IMR-90 (cell line): ENCODE measurements around the gene CABCOCO1. TPM values are rescaled to one million over a fixed set of nuclear protein-coding genes. Genes with fewer than 3 reads are reported as not detected.

Experiments
- ATAC-seq: fragments of 200-7000 bp; cut with Tn5 transposase; 2 replicates; pipeline ENCODE4 v1.9.1; 2020; ENCODE audit warnings: low read depth, mild to moderate bottlenecking, moderate library complexity
- BruUV-seq: library from RNA; stranded (reverse); fragments of 400-500 nt; replicated peaks from 2 replicates; lab custom pipeline; 2021; lab: Mats Ljungman, UMichigan
- CTCF ChIA-PET: fragments of 300-600 bp; formaldehyde crosslinking; extraction: SDS; loops from one replicate; lab custom pipeline; 2021; ENCODE audit warnings: antibody characterized with exemption; lab: Yijun Ruan, JAX
- POLR2A ChIA-PET: fragments of 300-600 bp; sonication (Branson Sonifier 250); formaldehyde crosslinking; loops from one replicate; lab custom pipeline; 2022; ENCODE audit warnings: antibody characterized with exemption; ENCODE audit not compliant: unreplicated experiment; lab: Charles Lee
- DNase-seq: peaks from one replicate; pipeline ENCODE4 v3.0.0; 2013
- H2AFZ ChIP-seq: replicated peaks from 2 replicates; pipeline ENCODE3; 2013; ENCODE audit warnings: low read length, mild to moderate bottlenecking; ENCODE audit not compliant: poor library complexity
- H2AK5ac ChIP-seq: 2 replicates; pipeline ENCODE4 v1.6.1; 2013; ENCODE audit warnings: low read depth, low read length, inconsistent platforms
- H2AK9ac ChIP-seq: replicated peaks from 2 replicates; pipeline ENCODE3; 2013; ENCODE audit warnings: mild to moderate bottlenecking, low read depth, low read length, moderate library complexity; ENCODE audit not compliant: poor library complexity
- H2BK120ac ChIP-seq: 2 replicates; pipeline ENCODE4 v1.6.1; 2013; ENCODE audit warnings: low read depth, low read length, inconsistent platforms
- H2BK15ac ChIP-seq: 3 replicates; pipeline ENCODE4 v1.6.1; 2013; ENCODE audit warnings: low read depth, low read length, inconsistent platforms
- H2BK20ac ChIP-seq: 2 replicates; pipeline ENCODE4 v1.6.1; 2013; ENCODE audit warnings: low read depth, mild to moderate bottlenecking, inconsistent platforms, low read length, moderate library complexity
- H2BK5ac ChIP-seq: 2 replicates; pipeline ENCODE4 v1.6.1; 2013; ENCODE audit warnings: mild to moderate bottlenecking, low read depth, low read length, inconsistent platforms; ENCODE audit not compliant: poor library complexity, severe bottlenecking
- H3K14ac ChIP-seq: replicated peaks from 2 replicates; pipeline ENCODE4 v1.6.1; 2013; ENCODE audit warnings: low read depth, low read length, inconsistent platforms
- H3K18ac ChIP-seq: 2 replicates; pipeline ENCODE4 v1.6.1; 2013; ENCODE audit warnings: low read depth, low read length, control low read depth
- H3K23ac ChIP-seq: 2 replicates; pipeline ENCODE4 v1.6.1; 2013; ENCODE audit warnings: low read depth, low read length, inconsistent platforms
- H3K27ac ChIP-seq: 2 replicates; pipeline ENCODE4 v1.5.1; 2013; ENCODE audit warnings: mild to moderate bottlenecking, control low read depth, low read length; ENCODE audit not compliant: insufficient read depth
- H3K27me3 ChIP-seq: 2 replicates; pipeline ENCODE4 v1.6.1; 2013; ENCODE audit warnings: low read length; ENCODE audit not compliant: control insufficient read depth, insufficient read depth
- H3K36me3 ChIP-seq: 2 replicates; pipeline ENCODE4 v1.6.1; 2013; ENCODE audit warnings: low read length, mixed read lengths; ENCODE audit not compliant: control insufficient read depth, insufficient read depth
- H3K4ac ChIP-seq: 2 replicates; pipeline ENCODE4 v1.6.1; 2013; ENCODE audit warnings: low read depth, low read length, inconsistent platforms
- H3K4me1 ChIP-seq: 2 replicates; pipeline ENCODE4 v1.6.1; 2013; ENCODE audit warnings: low read length, mixed read lengths; ENCODE audit not compliant: control insufficient read depth, insufficient read depth
- H3K4me2 ChIP-seq: 2 replicates; pipeline ENCODE4 v1.6.1; 2013; ENCODE audit warnings: low read depth, mild to moderate bottlenecking, control low read depth, low read length, moderate library complexity
- H3K4me3 ChIP-seq: 2 replicates; pipeline ENCODE4 v1.5.1; 2013; ENCODE audit warnings: low read depth, mild to moderate bottlenecking, control low read depth, low read length, moderate library complexity; ENCODE audit not compliant: insufficient read depth
- H3K56ac ChIP-seq: 2 replicates; pipeline ENCODE4 v1.6.1; 2013; ENCODE audit warnings: low read length, inconsistent platforms; ENCODE audit not compliant: insufficient read depth; ENCODE audit errors: extremely low read depth
- H3K79me1 ChIP-seq, 2 experiments: 2 replicates each; pipeline ENCODE4 v1.6.1; 2013; ENCODE audit warnings: low read length in 2 of 2, inconsistent platforms in 1 of 2, low read depth in 1 of 2
- H3K9ac ChIP-seq: 2 replicates; pipeline ENCODE4 v1.6.1; 2013; ENCODE audit warnings: low read depth, low read length, control low read depth
- H3K9me1 ChIP-seq: 2 replicates; pipeline ENCODE4 v1.6.1; 2013; ENCODE audit warnings: low read length, inconsistent platforms; ENCODE audit not compliant: insufficient read depth
- H3K9me3 ChIP-seq: 2 replicates; pipeline ENCODE4 v1.6.1; 2013; ENCODE audit warnings: low read length; ENCODE audit not compliant: control insufficient read depth, insufficient read depth
- H4K20me1 ChIP-seq: 2 replicates; pipeline ENCODE4 v1.6.1; 2013; ENCODE audit warnings: low read length, inconsistent platforms; ENCODE audit not compliant: insufficient read depth
- H4K5ac ChIP-seq: 2 replicates; pipeline ENCODE4 v1.6.1; 2013; ENCODE audit warnings: mild to moderate bottlenecking, low read depth, low read length, control low read depth
- H4K8ac ChIP-seq, 2 experiments: 2 replicates each; pipeline ENCODE4 v1.6.1; 2013; ENCODE audit warnings: low read depth in 2 of 2, low read length in 2 of 2, control low read depth in 1 of 2, inconsistent platforms in 1 of 2
- H4K91ac ChIP-seq: 2 replicates; pipeline ENCODE4 v1.6.1; 2013; ENCODE audit warnings: low read depth, low read length, inconsistent platforms; ENCODE audit not compliant: insufficient read depth
- BHLHE40 ChIP-seq: fragments of 150-350 bp; IDR thresholded peaks from 2 replicates; pipeline ENCODE4 v1.6.1; 2016; ENCODE audit warnings: mild to moderate bottlenecking, low read depth, low read length
- CTCF ChIP-seq: conservative IDR thresholded peaks from 2 replicates; pipeline ENCODE4 v1.5.1; 2012; ENCODE audit warnings: mild to moderate bottlenecking, low read depth, low read length, improper control_type of control experiment
- MAFK ChIP-seq: IDR thresholded peaks from 2 replicates; pipeline ENCODE4 v1.6.1; 2012; ENCODE audit warnings: low read depth, low read length, improper control_type of control experiment
- MAZ ChIP-seq: IDR thresholded peaks from 2 replicates; pipeline ENCODE4 v1.6.1; 2012; ENCODE audit warnings: low read depth, mild to moderate bottlenecking, low read length, improper control_type of control experiment, moderate library complexity, borderline replicate concordance
- MXI1 ChIP-seq: IDR thresholded peaks from 2 replicates; pipeline ENCODE4 v1.6.1; 2012; ENCODE audit warnings: low read depth, mild to moderate bottlenecking, low read length, moderate library complexity, borderline replicate concordance
- NFE2L2 ChIP-seq: fragments of 150-350 bp; IDR thresholded peaks from 2 replicates; pipeline ENCODE4 v1.6.1; 2016; ENCODE audit warnings: low read depth, mild to moderate bottlenecking, low read length
- POLR2A ChIP-seq: IDR thresholded peaks from 2 replicates; pipeline ENCODE4 v1.6.1; 2012; ENCODE audit warnings: mild to moderate bottlenecking, low read depth, low read length
- RAD21 ChIP-seq: IDR thresholded peaks from 2 replicates; pipeline ENCODE4 v1.6.1; 2012; ENCODE audit warnings: low read length, improper control_type of control experiment
- RCOR1 ChIP-seq: IDR thresholded peaks from 2 replicates; pipeline ENCODE4 v1.6.1; 2012; ENCODE audit warnings: mild to moderate bottlenecking, low read length, improper control_type of control experiment; ENCODE audit not compliant: insufficient replicate concordance
- RFX5 ChIP-seq: IDR thresholded peaks from 2 replicates; pipeline ENCODE4 v1.8.0; 2012; ENCODE audit warnings: low read depth, mild to moderate bottlenecking, low read length, moderate library complexity
- SMC3 ChIP-seq: fragments of 150-350 bp; IDR thresholded peaks from 2 replicates; pipeline ENCODE4 v1.6.1; 2016; ENCODE audit warnings: low read depth, mild to moderate bottlenecking, antibody characterized with exemption, low read length, moderate library complexity
- USF2 ChIP-seq: fragments of 150-350 bp; IDR thresholded peaks from 2 replicates; pipeline ENCODE4 v1.6.1; 2017; ENCODE audit warnings: mild to moderate bottlenecking, antibody characterized with exemption, low read length, low read depth
- WGBS, 2 experiments: methylation state at CpG; one replicate each; pipeline versions ENCODE4 v1.1.5 to v1.1.7; 2013; ENCODE audit warnings: missing lambda C conversion rate in 2 of 2; ENCODE audit not compliant: insufficient read length in 1 of 2; ENCODE audit errors: extremely low coverage in 2 of 2; 5-methylcytosine and 5-hydroxymethylcytosine counted together
- dilution Hi-C: fragments of 300-500 bp; cut with HindIII; formaldehyde crosslinking; loops from one replicate; pipeline ENCODE4 v1.14.3; 2018; ENCODE audit warnings: low sequenced_read_pairs; ENCODE audit not compliant: unreplicated experiment
- in situ Hi-C: fragments of 300-500 bp; cut with MboI; formaldehyde crosslinking; loops from 3 replicates; pipeline ENCODE4 v1.14.3; 2019; ENCODE audit warnings: low sequenced_read_pairs, inconsistent platforms, mixed read lengths
- intact Hi-C: fragments of 100-400 bp; cut with micrococcal nuclease; formaldehyde crosslinking; loops from 2 replicates; pipeline ENCODE4 v1.10.0; 2022
- polyA plus RNA-seq, 3 experiments: library from polyadenylated mRNA; depleted of rRNA; stranded (reverse); fragments of >200 nt; gene quantifications; 2 replicates each; pipeline ENCODE4 v1.2.3, GENCODE V29; 2012; ENCODE audit warnings: low replicate concordance in 1 of 3
- total RNA-seq: library from RNA; depleted of rRNA; stranded (reverse); fragments of >200 nt; gene quantifications from 2 replicates; pipeline ENCODE4 v1.2.3, GENCODE V29; 2012
- TF ChIP-seq, protein P1 (sequence below): fragments of 150-350 bp; IDR thresholded peaks from 2 replicates; pipeline ENCODE4 v1.6.1; 2016; ENCODE audit warnings: low read depth, mild to moderate bottlenecking, low read length, moderate library complexity, borderline replicate concordance

Gene CABCOCO1
- total and polyA plus RNA-seq, 2 of the 4 experiments (the other 2 are of a cell fraction) = 0.18 to 0.31 TPM

- Histone ChIP-seq H2AK9ac (no peak overlapping the region), H3K14ac (0 out of 2 replicates have a peak overlapping the region, but pooled peaks have one; percentile 43), H3K4me3 (no peak overlapping the region), H4K20me1 (no peaks in the 10 kb centered on the region), H2BK5ac (peak overlapping the region; percentile 48), H4K8ac (peak overlapping the region in 1 of 2 experiments; percentile 62; a peak in 1 of 4 replicates), H3K23ac (no peak overlapping the region), H3K9ac (no peak overlapping the region), H2BK120ac (peak overlapping the region; percentile 79), H3K27me3 (no peaks in the 10 kb centered on the region), H3K36me3 (no peaks in the 10 kb centered on the region), H3K56ac (no peak overlapping the region), H3K79me1 (no peaks in the 10 kb centered on the region), H3K4ac (peak overlapping the region; percentile 42), H4K91ac (peak overlapping the region; percentile 61; the same call in 1 of the 2 replicates), H3K9me1 (peaks cover 7% of the 10 kb centered on the region; the same call in 1 of the 2 replicates), H3K9me3 (no peaks in the 10 kb centered on the region), H3K18ac (peak overlapping the region; percentile 92), H3K27ac (peak overlapping the region; percentile 28; the same call in 1 of the 2 replicates), H2BK15ac (peak overlapping the region; percentile 17; the same call in 2 of the 3 replicates), H3K4me2 (no peak overlapping the region), H2BK20ac (peak overlapping the region; percentile 85), H2AFZ (no peak overlapping the region), H4K5ac (peak overlapping the region; percentile 64; the same call in 1 of the 2 replicates), H3K4me1 (peaks cover 11% of the 10 kb centered on the region), H2AK5ac (0 out of 2 replicates have a peak overlapping the region, but pooled peaks have one; percentile 5)
- dilution Hi-C loops = no loop called here
- no CpG with 5 or more reads among the region's 3 CpGs for WGBS, 2 experiments
- ChIA-PET CTCF (interaction anchor here (0.5 to 1.5 kb wide), 2 partner anchors 11 to 478 kb away, joined by 7 to 10 read pairs; no protein-coding TSS in a partner anchor), POLR2A (interaction anchor here (0.6 kb wide), 1 partner anchor 125 kb away, joined by 3 read pairs; no protein-coding TSS in a partner anchor)
- DNase-seq (no peak), ATAC-seq (no peak)
- BruUV-seq = no TSS peak
- in situ Hi-C loops = no loop called here
- no peak for TF ChIP-seq RFX5
- no peak for TF ChIP-seq MAFK
- no peak for TF ChIP-seq SMC3
- TF ChIP-seq USF2 = no peak
- TF ChIP-seq MAZ = no peak
- no peak for TF ChIP-seq NFE2L2
- TF ChIP-seq MXI1 = no peak
- no peak for TF ChIP-seq CTCF
- TF ChIP-seq BHLHE40 = no peak
- no peak for TF ChIP-seq POLR2A
- TF ChIP-seq, protein P1, sequence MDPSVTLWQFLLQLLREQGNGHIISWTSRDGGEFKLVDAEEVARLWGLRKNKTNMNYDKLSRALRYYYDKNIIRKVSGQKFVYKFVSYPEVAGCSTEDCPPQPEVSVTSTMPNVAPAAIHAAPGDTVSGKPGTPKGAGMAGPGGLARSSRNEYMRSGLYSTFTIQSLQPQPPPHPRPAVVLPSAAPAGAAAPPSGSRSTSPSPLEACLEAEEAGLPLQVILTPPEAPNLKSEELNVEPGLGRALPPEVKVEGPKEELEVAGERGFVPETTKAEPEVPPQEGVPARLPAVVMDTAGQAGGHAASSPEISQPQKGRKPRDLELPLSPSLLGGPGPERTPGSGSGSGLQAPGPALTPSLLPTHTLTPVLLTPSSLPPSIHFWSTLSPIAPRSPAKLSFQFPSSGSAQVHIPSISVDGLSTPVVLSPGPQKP = no peak
- TF ChIP-seq RCOR1 = no peak
- no peak for TF ChIP-seq RAD21
- intact Hi-C loops = loop anchor here (5.0 kb wide), 1 partner anchor 65 kb away; no protein-coding TSS in a partner anchor
Observed at GRCh38 chr10:61761825-61762217, 99.1 kb downstream of the CABCOCO1 start.
